NCI-H1436 (cell line): ENCODE results near the gene LARP1.

Experiments used
- DNase-seq: peaks from one replicate; lab custom pipeline; 2025; lab: John Stamatoyannopoulos, UW

Gene LARP1

GRCh38 chr5:154762700-154763099 lies 7.5 kb downstream of the LARP1 start:
- DNase-seq = no peak

GRCh38 chr5:154764967-154765366 lies 9.8 kb downstream of the LARP1 start:
- DNase-seq = no peak

GRCh38 chr5:154765396-154765925 lies 10.3 kb downstream of the LARP1 start:
- DNase-seq = no peak

GRCh38 chr5:154766558-154767281 lies 11.5 kb downstream of the LARP1 start:
- DNase-seq = no peak

- DNase-seq = no peak
Observed at GRCh38 chr5:154767576-154767975, 12.4 kb downstream of the LARP1 start.

- DNase-seq = no peak
Observed at GRCh38 chr5:154768207-154768606, 13.0 kb downstream of the LARP1 start.

- no peak for DNase-seq
Observed at GRCh38 chr5:154770111-154770510, 14.9 kb downstream of the LARP1 start.

- DNase-seq = no peak
Observed at GRCh38 chr5:154771383-154771901, 16.3 kb downstream of the LARP1 start.

- no peak for DNase-seq
Observed at GRCh38 chr5:154773326-154773725, 18.1 kb downstream of the LARP1 start.

GRCh38 chr5:154776167-154776566 lies 21.0 kb downstream of the LARP1 start:
- no peak for DNase-seq

- DNase-seq = no peak
Observed at GRCh38 chr5:154778534-154778933, 23.4 kb downstream of the LARP1 start.

- DNase-seq = no peak
Observed at GRCh38 chr5:154779105-154779504, 23.9 kb downstream of the LARP1 start.

GRCh38 chr5:154780128-154780527 lies 25.0 kb downstream of the LARP1 start:
- DNase-seq = no peak

- no peak for DNase-seq
Observed at GRCh38 chr5:154782326-154782725, 27.1 kb downstream of the LARP1 start.

- no peak for DNase-seq
Observed at GRCh38 chr5:154782812-154783592, 27.8 kb downstream of the LARP1 start.

GRCh38 chr5:154783774-154784460 lies 28.7 kb downstream of the LARP1 start:
- no peak for DNase-seq

- no peak for DNase-seq
Observed at GRCh38 chr5:154784856-154785255, 29.7 kb downstream of the LARP1 start.

- no peak for DNase-seq
Observed at GRCh38 chr5:154786414-154786813, 31.2 kb downstream of the LARP1 start.

GRCh38 chr5:154788212-154788611 lies 33.0 kb downstream of the LARP1 start:
- DNase-seq = no peak

- no peak for DNase-seq
Observed at GRCh38 chr5:154791535-154791934, 36.4 kb downstream of the LARP1 start.

- no peak for DNase-seq
Observed at GRCh38 chr5:154793599-154794524, 38.7 kb downstream of the LARP1 start.
